HG03095 (cell line): Measurements from ENCODE around the gene NRCAM.

ENCODE experiments used
- ATAC-seq: cut with Tn5 transposase; IDR thresholded peaks from one replicate; pipeline ENCODE4 v1.9.1; 2021; ENCODE audit warnings: moderate library complexity; ENCODE audit not compliant: unreplicated experiment

Gene NRCAM

DNA sequence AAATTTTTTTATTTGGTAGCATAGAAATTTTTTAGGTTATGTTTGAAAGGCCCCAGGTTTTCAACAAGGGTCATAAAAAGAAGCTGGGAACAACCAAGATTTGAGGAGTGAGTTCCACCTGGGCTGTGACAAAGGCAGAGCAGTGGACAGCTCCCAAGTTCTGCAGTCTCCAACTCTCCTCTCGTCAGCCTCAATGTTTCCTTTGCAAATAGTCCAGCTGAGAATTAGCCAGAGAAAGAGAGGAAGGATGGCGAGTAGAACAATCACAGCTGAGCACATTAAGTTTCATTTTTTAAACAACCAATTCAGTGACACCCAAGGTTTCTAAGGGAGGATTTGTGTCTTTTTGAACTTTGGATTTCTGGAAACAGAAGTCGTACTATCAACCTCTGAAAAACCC lies 143.2 kb downstream of the NRCAM start:
- no peak for ATAC-seq

DNA sequence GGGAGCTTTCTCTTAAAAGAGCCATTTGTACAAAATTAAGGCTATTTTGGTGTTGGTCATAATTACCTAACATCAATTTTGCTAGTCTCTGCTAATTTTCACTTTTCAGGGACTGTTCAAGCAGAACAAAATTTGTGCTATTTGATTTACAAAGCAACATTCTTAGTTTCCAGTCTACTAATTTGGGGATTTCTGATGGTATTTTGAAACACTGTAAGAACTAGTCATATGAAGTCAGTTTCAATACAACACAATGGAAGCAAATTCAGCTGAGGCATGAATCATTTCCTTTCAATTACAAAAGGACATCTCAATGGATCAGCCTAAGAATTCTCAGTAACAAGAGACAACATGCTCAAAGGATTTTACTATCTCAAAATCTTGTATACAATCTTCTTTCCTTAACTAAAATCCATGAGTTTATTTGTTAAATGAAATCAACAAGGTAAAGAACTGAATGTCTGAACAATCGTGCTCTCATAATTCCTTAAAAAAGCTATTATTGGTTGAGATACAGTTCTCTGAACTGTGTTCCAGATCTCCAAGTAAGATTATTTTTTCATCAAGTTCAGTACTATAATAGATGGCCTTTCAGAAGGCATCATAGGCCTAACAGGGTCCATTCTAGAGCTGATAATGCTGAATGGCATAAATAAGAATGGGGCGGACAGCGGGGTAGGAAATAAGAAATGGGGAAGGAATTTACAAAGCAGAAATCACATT lies 144.6 kb downstream of the NRCAM start:
- peak; percentile 76 for ATAC-seq

DNA sequence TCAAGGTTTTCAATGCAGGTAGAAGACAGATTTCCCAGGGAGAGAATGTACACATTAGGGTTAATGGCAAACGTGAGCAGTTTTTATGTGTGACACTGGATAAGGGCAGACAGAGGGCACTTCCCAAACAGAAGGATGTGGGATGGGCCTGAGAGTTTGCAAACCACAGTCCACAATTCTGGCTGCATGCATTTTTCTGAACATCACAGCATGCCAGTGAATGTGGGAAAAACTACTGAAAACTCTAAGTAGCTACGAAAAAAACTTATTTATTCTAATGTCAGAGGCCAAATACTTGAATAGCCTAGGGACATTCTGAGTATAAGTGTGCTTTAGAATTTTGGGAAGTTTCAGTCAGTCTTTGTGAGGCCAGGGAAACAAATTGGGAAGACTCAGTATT lies 145.9 kb downstream of the NRCAM start:
- no peak for ATAC-seq

DNA sequence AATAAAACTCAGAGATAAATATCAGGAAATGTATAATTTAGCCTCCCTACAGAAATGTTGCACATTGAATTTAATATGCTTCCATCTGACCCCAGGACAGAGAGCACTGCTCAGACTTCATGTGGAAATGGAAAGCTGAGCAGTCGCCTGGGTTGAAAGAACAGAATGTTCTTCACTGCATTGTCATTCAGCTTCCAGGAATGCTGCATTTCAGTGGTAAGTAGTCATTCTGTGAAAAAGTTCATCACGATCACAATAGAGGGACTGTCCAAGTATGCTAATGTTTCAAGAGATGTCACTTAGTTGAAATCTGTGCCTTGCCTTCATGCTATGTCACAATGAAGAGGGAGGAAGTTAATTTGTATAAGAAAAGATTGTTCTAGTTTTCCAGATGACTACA lies 147.3 kb downstream of the NRCAM start:
- peak; percentile 63 for ATAC-seq

DNA sequence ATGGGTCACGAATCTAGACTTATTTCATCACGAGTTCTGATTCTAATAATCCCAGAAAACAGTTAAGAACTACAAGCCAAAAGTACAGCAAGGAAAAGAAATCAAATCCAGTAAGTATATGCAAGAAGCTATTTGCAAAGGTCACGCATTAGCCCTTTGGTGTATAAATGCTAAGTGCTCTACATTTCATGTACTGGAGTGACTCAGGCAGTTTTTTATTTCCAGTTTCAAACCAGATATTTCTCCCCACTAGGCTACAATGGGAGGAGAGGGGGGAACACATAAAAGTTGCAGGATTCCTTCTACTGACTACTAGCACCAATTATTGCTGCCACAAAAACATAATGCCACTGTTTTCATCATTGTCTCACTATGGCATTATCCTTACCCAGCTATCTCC lies 148.0 kb downstream of the NRCAM start:
- ATAC-seq: no peak

DNA sequence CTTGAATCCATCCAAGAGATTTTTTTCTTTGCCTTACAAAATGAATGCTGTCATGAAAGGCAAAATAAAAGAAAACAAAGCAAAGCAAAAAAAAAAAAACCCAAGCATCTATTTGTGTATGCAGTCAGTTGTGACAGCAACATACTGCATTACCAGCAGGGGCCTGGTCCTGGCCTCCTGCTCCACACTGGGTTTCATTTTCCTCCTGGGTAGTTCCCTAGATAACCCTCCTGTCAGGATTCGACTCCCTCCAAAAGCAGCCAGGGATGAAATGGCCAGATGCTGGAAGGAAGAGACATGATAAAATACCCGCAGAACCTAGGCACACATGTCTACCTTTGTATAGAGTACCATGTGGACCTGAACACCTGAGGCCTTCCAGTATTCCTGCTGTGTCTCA lies 148.6 kb downstream of the NRCAM start:
- no peak for ATAC-seq

DNA sequence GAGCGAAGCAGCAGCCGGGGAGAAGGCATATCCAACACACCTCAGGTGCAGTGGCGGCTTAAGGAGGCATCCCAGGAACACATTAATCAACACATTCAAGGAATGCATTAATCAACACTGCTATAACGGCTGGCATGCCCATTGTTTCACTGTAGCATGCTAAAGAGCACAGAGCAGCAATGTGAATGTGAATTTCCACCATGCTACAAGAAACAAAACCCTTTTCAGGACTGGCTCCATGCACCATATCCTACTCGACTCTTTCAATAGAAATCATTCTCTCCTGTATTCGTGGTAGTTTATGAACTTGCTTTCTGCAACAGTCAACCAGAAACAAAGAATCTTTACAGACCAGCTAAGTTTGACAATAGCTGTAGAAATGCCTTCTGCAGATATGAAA lies 149.0 kb downstream of the NRCAM start:
- no peak for ATAC-seq

DNA sequence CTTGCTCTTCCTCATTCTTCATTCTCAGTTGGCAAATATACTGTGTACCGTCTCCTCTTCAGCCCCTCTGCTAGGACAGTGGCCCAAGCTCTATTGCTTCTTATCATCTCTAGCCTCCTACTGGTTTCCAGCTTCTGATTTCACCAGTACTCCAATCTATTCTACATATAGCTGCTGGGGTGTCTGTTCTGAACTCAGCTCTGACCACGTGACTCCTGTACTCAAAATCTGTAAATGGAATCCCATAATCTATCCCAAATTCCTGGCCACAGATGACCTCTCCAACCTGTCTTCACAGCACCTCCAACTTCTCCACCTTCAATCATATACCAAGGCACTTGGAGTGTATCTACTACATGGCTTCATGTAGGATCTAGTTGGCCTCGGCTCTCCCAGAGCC lies 152.9 kb downstream of the NRCAM start:
- ATAC-seq: no peak

DNA sequence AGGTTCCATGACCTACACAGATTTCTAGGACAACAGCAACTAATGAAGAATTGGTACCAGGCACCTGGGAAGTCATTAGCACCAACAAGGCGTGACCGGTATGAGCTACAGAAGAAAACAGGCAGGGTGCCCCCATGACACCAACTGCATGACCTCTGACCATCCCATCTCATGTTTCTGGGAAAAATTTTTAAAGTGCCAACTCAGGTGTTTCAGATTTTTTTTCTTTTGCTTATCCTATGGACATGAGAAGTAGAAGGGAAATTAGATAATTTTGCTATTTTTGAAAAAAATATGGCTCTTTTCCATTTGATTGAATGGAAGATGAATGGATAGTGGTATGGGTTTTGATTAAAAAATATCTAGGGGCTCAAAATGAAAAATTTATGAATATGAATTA lies 154.8 kb downstream of the NRCAM start:
- ATAC-seq: no peak

DNA sequence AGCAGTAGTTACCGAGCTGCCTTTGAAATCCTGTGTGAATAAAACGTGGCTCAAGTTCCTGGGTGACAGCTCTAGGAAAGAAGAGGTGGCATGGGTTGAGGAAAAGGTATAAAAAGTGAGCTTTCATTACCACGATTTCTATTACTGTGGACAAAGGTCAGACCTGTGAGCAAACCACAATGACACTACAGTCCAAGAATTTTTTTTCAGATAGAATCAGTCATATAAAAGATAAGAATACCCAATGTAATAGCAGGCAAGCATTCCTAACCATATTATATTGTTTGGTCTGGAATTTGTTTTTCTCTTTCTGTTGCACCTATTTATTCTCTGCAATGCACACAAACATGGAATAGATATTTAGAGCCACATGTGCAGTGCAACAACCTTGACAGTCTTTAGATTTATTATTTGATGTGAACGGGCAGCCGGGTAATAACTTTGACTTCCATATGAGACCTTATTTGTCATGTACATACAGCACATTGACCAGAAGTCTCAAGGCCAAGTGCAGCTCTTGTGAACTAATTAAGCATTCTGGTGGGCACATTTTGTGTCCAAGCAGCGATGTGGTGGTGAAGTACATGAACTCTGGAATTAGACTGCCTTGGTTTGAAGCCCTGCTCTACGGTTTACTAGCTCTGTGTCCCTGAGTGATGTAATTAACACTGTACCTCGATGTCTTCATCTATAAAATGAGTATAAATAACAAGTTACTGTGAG lies 156.8 kb downstream of the NRCAM start:
- no peak for ATAC-seq

DNA sequence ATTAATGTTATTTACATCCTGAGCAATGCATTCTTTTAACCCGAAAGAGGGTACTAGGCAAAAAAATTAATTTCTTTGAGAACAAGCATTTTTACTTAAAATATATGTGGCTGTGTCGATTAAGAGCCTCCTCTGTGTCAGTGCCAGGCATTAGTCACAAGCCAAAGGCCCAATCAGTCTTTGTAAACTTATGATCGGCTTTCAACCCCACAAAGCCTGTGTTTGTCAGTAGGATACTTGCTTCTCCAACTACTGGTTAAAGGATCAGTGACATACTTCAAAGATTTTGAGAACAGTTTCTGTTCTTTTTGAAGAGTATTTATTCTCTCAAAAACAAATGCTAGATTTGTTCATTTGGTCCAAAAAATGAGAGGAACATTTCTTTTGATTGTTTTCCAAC lies 159.3 kb downstream of the NRCAM start:
- no peak for ATAC-seq

DNA sequence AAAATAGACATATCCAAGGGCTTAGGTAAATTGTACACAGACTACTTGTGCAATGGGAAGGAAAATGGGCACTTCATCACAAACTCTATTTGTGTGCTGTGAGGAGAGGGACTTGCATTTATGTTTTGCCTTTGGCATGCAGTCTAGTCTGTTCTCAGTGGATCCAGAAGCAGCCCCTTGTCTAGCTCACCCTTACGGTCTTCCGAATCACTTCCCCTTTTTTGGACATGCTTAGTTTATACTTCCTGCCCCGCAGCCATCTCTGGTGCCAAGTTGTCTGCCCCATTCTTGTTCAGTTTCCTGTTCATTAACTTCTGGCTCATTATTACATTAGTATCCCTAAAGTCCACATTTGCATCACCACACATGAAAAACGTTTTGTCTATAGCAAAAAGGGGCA lies 161.6 kb downstream of the NRCAM start:
- peak; percentile 94 for ATAC-seq

DNA sequence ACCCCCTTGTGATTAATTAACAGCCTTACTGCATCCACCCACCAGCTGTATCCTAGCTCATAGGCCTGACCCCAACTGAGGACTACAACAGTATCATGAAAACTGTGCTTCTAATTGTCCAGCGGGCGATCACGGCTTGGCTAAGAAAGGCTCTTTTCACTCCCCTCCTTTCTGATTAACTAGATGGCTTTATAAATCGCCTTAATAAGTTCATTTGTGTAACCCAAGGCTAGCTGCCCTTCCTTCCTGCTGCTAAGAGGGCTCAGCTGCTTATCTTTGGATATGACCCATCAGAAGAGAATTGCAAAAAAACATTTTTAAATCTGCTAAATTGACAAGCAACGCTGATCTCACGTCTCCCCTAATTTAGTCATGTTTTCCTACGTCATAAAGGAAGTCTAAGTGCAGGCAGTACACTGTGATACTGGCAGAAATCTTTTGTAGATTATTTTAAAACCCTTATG lies 163.1 kb downstream of the NRCAM start:
- no peak for ATAC-seq

DNA sequence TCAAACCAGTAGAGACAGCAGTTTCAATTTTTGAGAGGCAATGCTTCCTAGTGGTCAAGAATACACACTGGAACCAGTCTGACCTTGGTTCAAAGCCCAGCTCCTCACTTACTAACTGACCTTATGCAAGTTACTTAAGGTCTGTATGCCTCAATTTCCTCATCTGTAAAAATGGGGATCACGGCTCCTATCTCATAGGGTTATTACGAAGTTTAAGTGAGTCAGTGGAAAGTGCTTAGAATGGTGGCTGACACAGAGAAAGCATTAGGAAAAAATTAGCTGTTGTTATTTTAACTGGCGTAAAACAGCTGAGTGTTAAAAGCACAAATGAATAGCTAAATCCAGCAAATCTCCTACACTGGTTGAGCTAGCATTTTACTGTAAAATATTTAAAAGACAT lies 163.7 kb downstream of the NRCAM start:
- no peak for ATAC-seq

DNA sequence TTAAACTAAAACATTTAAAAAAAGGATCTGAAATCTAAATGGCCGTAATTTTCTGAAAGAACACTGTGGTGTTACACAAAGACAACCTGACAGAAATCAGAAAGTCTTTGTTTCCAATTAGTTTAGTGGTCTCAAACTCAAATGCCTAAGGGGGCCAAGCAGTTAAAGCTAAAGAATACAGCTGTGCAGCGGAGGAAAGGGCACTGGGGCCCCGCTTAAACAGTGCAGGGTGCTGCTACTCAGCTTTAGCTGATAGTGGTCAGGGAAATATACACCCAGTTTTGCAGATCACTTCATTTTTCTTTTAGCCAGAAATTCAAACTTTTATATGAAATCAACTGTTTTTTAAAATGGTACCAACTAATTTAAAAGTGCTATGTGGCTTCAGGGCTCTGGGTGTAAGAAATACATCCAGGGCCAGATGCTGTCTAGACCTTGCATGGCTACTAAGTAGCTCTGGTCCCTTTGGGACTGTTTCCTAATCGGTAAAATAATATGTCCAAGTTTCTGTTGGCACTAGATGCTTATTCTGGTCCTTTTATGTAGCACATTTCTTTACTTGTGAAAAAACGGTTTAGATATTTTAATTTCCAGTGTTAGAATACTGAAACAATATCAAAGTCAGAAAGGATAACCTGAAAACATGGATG lies 164.3 kb downstream of the NRCAM start:
- no peak for ATAC-seq

DNA sequence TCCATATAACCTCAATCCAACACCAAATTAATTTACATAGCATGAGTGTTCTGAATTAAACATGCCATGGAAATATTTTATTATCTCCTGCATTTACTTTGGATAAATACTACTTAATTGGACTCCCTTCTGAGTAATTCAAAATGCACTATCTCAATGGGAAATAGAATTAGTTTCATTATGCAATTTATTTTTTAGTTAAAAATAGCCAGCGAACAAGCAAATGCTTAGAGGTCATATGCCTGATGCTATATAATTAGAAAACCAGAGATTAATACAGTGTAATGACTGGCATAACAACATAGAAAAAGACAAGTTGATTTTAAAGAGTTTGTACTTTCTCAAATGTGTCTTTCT lies 165.1 kb downstream of the NRCAM start:
- no peak for ATAC-seq

DNA sequence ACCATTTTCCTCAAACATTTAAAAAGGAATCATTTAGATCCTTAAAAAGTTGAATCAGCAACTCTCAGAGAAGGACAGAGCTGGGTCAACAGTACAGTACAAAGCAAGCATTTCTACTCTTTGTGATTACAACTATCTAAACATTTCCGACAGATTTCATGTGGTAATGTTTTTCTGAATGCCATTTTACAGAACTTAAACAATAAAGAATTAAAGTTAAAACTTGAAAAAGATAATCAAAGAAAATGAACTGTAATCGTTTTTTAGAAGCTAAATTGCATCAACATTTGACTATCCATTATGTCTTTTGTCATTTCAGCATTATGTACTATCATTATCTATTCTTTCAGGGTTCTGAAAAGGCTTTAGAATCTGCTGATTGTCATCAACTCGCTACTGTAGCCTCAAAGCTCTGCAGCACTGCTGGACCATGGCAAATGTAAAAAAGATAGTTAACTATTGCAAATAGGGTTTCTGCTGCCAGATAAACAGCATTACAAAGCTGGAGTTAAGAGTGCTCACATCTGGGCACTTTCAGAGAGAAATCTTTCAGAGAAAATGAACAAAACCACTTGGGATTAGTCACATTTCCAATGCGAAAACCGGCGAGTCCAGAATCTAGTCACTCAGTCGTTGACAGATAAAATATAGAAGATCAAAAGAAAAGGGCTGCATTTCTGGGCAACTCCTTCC lies 165.6 kb downstream of the NRCAM start:
- ATAC-seq: no peak

DNA sequence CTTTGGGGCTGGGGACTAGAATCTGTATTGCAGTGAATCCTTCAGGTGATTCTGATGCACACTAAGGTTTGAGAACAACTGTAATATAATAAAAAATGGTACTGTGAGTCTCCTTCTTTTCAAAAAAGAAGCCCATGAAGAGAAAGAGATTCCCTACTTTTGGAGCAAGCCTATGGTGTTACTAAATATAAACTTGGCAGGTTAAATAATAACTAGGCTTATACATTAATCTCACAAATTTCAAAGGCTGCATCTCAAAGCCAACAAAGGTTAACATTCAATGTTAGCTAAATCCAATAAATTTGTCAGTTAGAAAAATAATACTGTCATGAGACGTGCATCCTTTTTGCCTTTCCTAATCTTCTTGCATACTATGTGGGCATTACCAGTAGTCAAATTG lies 166.4 kb downstream of the NRCAM start:
- ATAC-seq: no peak

DNA sequence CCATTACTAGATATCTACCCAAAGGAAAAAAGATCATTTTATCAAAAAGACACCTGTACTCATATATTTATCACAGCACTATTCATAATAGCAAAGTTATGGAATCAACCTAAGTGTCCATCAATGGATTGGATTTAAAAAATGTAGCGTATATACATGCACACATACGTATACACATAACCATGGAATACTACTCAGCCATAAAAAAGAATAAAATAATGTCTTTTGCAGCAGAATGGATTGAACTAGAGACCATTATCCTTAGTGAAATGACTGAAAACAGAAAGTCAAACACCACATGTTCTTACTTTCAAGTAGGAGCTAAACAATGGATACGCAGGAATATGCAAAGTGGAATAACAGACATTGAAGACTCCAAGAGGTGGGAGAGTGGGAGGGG lies 168.4 kb downstream of the NRCAM start:
- ATAC-seq: no peak

DNA sequence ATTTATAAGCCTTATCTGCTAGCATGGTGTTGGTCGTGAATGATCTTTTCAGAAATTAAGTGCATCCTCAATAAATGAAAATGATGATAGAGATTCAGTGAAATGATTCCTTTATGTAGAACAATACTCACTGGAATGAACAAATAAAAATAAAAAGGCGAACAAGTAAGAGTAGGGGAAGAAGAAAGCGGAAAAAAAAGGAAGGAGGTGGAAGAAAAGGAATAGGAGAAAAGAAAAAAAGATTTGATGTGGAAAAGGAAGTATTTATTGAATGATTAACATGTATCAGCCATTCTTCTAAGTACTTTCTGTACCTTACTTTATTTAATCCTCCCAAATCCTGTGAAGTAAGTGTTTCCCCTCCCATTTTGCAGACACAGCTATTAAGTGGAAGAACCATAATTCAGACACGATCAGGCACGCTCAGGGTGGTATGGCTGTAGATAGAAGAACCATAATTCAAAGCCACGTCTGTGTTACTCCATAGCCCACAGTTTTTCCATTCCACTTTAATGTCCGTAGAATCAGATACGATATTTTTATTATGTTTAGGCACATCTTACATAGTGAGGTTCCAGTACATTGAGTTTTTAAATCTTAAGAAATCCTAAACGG lies 169.8 kb downstream of the NRCAM start:
- ATAC-seq: no peak

DNA sequence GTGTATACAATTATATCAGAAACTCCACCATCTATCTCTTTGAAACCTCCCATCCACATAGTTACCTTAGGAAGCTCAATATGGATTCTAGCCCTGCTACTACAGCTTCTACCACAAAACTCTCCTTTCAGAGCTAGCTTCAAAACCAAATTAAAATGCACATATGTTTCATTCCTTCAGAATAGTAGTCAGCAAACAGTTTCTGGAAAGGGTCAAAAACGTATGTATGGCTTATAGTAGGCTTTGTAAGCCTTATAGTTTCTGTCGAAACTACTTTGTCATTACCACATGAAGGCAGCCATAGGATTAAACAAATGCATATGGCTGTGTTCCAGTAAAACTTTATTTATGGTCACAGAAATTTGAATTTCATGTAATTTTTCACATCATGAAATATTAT lies 170.5 kb downstream of the NRCAM start:
- ATAC-seq: no peak
